SIG-M5 treated with dmso at 0.1 percent for 504 hours (cell line): ENCODE measurements around the gene GADL1.

Source experiments
- DNase-seq: peaks from one replicate; lab custom pipeline; 2025; ENCODE audit not compliant: unreplicated experiment; lab: John Stamatoyannopoulos, UW

The GADL1 gene

GRCh38 chr3:30680789-30681648 lies 213.4 kb downstream of the GADL1 start:
- no peak for DNase-seq

GRCh38 chr3:30679045-30679444 lies 215.4 kb downstream of the GADL1 start:
- DNase-seq, result no peak

- DNase-seq, result no peak
These were observed 217.1 kb downstream of the GADL1 start for GRCh38 chr3:30677347-30677685.

GRCh38 chr3:30676424-30677346 lies 217.8 kb downstream of the GADL1 start:
- no peak for DNase-seq
